Astrocyte (in vitro differentiated cells and primary cell): ENCODE data around the gene LMNA. TPM values are rescaled to one million over a fixed set of nuclear protein-coding genes. Genes with fewer than 3 reads are reported as not detected.

Experiments
- DNase-seq: peaks from one replicate; pipeline ENCODE4 v3.0.0-alpha.2; 2010; ENCODE audit warnings: low read depth
- FAIRE-seq: peaks from 2 replicates; lab custom pipeline; 2011; peaks lifted over from hg19 to GRCh38; lab: Jason Lieb, UNC
- H2AFZ ChIP-seq: 2 replicates; pipeline ENCODE4 v1.6.0; 2012; ENCODE audit warnings: low read depth, low read length, inconsistent platforms
- H3K27ac ChIP-seq: 2 replicates; pipeline ENCODE4 v1.5.1; 2011; ENCODE audit warnings: low read depth, low read length, inconsistent platforms
- H3K27me3 ChIP-seq: 2 replicates; pipeline ENCODE4 v1.6.0; 2011; ENCODE audit warnings: low read length, inconsistent platforms; ENCODE audit not compliant: insufficient read depth
- H3K36me3 ChIP-seq: 2 replicates; pipeline ENCODE4 v1.5.1; 2011; ENCODE audit warnings: low read length, inconsistent platforms; ENCODE audit not compliant: insufficient read depth
- H3K4me1 ChIP-seq: 2 replicates; pipeline ENCODE4 v1.5.1; 2011; ENCODE audit warnings: low read length, inconsistent platforms; ENCODE audit not compliant: insufficient read depth
- H3K4me2 ChIP-seq: 2 replicates; pipeline ENCODE4 v1.6.0; 2012; ENCODE audit warnings: low read length, inconsistent platforms
- H3K4me3 ChIP-seq: 2 replicates; pipeline ENCODE4 v1.5.1; 2011; ENCODE audit warnings: low read depth, mild to moderate bottlenecking, low read length, inconsistent platforms; ENCODE audit not compliant: insufficient read depth
- H3K79me2 ChIP-seq: 2 replicates; pipeline ENCODE4 v1.6.0; 2012; ENCODE audit warnings: mild to moderate bottlenecking, low read length, inconsistent platforms; ENCODE audit not compliant: insufficient read depth
- H3K9ac ChIP-seq: 2 replicates; pipeline ENCODE4 v1.6.0; 2012; ENCODE audit warnings: mild to moderate bottlenecking, low read length, inconsistent platforms
- H3K9me3 ChIP-seq: 2 replicates; pipeline ENCODE4 v1.5.1; 2012; ENCODE audit warnings: low read depth, mild to moderate bottlenecking, low read length, inconsistent platforms; ENCODE audit not compliant: insufficient read depth
- H4K20me1 ChIP-seq: 2 replicates; pipeline ENCODE4 v1.6.0; 2012; ENCODE audit warnings: low read length, inconsistent platforms; ENCODE audit not compliant: insufficient read depth
- H3K27ac Mint-ChIP-seq: one replicate; pipeline ENCODE4 v1.8.0; 2021; ENCODE audit warnings: mild to moderate bottlenecking, mixed read lengths; ENCODE audit not compliant: unreplicated experiment
- H3K27me3 Mint-ChIP-seq: one replicate; pipeline ENCODE4 v1.8.0; 2021; ENCODE audit warnings: low read depth, mixed read lengths; ENCODE audit not compliant: unreplicated experiment
- H3K36me3 Mint-ChIP-seq: one replicate; pipeline ENCODE4 v1.8.0; 2021; ENCODE audit warnings: low read depth, mixed read lengths; ENCODE audit not compliant: unreplicated experiment
- H3K4me1 Mint-ChIP-seq: one replicate; pipeline ENCODE4 v1.8.0; 2021; ENCODE audit warnings: low read depth, mixed read lengths; ENCODE audit not compliant: unreplicated experiment
- H3K4me3 Mint-ChIP-seq: one replicate; pipeline ENCODE4 v1.8.0; 2021; ENCODE audit warnings: mild to moderate bottlenecking, moderate library complexity, mixed read lengths; ENCODE audit not compliant: unreplicated experiment
- H3K9me3 Mint-ChIP-seq: one replicate; pipeline ENCODE4 v1.8.0; 2021; ENCODE audit warnings: mild to moderate bottlenecking, mixed read lengths; ENCODE audit not compliant: unreplicated experiment
- CTCF ChIP-seq: IDR thresholded peaks from 2 replicates; pipeline ENCODE4 v1.5.1; 2011; ENCODE audit warnings: low read depth, mild to moderate bottlenecking, inconsistent platforms, low read length, moderate library complexity; ENCODE audit not compliant: insufficient read depth
- EZH2 ChIP-seq: IDR thresholded peaks from 2 replicates; pipeline ENCODE4 v1.6.1; 2012; ENCODE audit warnings: mild to moderate bottlenecking, low read length, inconsistent platforms; ENCODE audit not compliant: insufficient read depth
- total RNA-seq: library from RNA; stranded (reverse); gene quantifications from 2 replicates; pipeline ENCODE4 v1.2.1, GENCODE V29; 2021

The LMNA gene
- total RNA-seq, 1 donor from 2014 or later = 464 TPM

- Histone ChIP-seq H3K4me1 (peaks cover 28% of the 10 kb centered on the region), H3K4me3 (no peak overlapping the region), H3K79me2 (peaks cover 55% of the 10 kb centered on the region), H3K9ac (no peak overlapping the region), H3K4me2 (no peak overlapping the region), H3K9me3 (no peaks in the 10 kb centered on the region), H3K36me3 (peaks cover 7% of the 10 kb centered on the region), H4K20me1 (peaks cover 84% of the 10 kb centered on the region), H3K27ac (no peak overlapping the region), H3K27me3 (no peaks in the 10 kb centered on the region), H2AFZ (no peak overlapping the region)
- no peak for TF ChIP-seq EZH2
- no peak for TF ChIP-seq CTCF
- Mint-ChIP-seq H3K9me3 (no peaks in the 10 kb centered on the region), H3K4me1 (peaks cover 47% of the 10 kb centered on the region), H3K36me3 (peaks cover 23% of the 10 kb centered on the region), H3K4me3 (no peak overlapping the region), H3K27me3 (no peaks in the 10 kb centered on the region), H3K27ac (peak overlapping the region; percentile 34)
- DNase-seq = no peak
- FAIRE-seq = no peak
These were observed 39.3 kb upstream of the LMNA start for GRCh38 chr1:156075162-156075561.

GRCh38 chr1:156075775-156076204, 38.7 kb upstream of the LMNA start:
- Mint-ChIP-seq H3K4me3 (peak overlapping the region; percentile 12), H3K27ac (no peak overlapping the region), H3K36me3 (peaks cover 23% of the 10 kb centered on the region), H3K4me1 (peaks cover 44% of the 10 kb centered on the region), H3K9me3 (no peaks in the 10 kb centered on the region), H3K27me3 (no peaks in the 10 kb centered on the region)
- Histone ChIP-seq H3K4me1 (peaks cover 28% of the 10 kb centered on the region), H2AFZ (no peak overlapping the region), H3K27ac (no peak overlapping the region), H3K4me3 (no peak overlapping the region), H3K9ac (no peak overlapping the region), H3K27me3 (no peaks in the 10 kb centered on the region), H3K79me2 (peaks cover 61% of the 10 kb centered on the region), H3K4me2 (peak overlapping the region; percentile 94), H3K36me3 (peaks cover 7% of the 10 kb centered on the region), H3K9me3 (no peaks in the 10 kb centered on the region), H4K20me1 (peaks cover 84% of the 10 kb centered on the region)
- no peak for TF ChIP-seq CTCF
- TF ChIP-seq EZH2 = no peak
- FAIRE-seq = no peak
- DNase-seq = no peak

GRCh38 chr1:156076609-156077429, 37.7 kb upstream of the LMNA start:
- Histone ChIP-seq H3K9me3 (no peaks in the 10 kb centered on the region), H3K4me2 (peak overlapping the region; percentile 94), H3K4me3 (no peak overlapping the region), H2AFZ (no peak overlapping the region), H4K20me1 (peaks cover 86% of the 10 kb centered on the region), H3K27me3 (no peaks in the 10 kb centered on the region), H3K27ac (no peak overlapping the region), H3K9ac (no peak overlapping the region), H3K36me3 (peaks cover 7% of the 10 kb centered on the region), H3K79me2 (peaks cover 70% of the 10 kb centered on the region), H3K4me1 (peaks cover 28% of the 10 kb centered on the region)
- peaks cover 44% of the 10 kb centered on the region for H3K4me1 Mint-ChIP-seq
- H3K36me3 Mint-ChIP-seq = peaks cover 20% of the 10 kb centered on the region
- no peak overlapping the region for H3K4me3 Mint-ChIP-seq
- DNase-seq (no peak), FAIRE-seq (no peak)
- no peaks in the 10 kb centered on the region for H3K27me3 Mint-ChIP-seq
- H3K9me3 Mint-ChIP-seq = no peaks in the 10 kb centered on the region
- H3K27ac Mint-ChIP-seq = no peak overlapping the region
- no peak for TF ChIP-seq CTCF
- TF ChIP-seq EZH2 = no peak
